Measurements from ENCODE around the gene GOSR2. TPM values are rescaled to one million over a fixed set of nuclear protein-coding genes. Genes with fewer than 3 reads are reported as not detected.
"Not testable (repeated sequence)": the region's sequence is repeated elsewhere in the genome, so short reads cannot be mapped to it uniquely, and the experiment has no call there.

The GOSR2 gene
- total RNA-seq, 3 donors from 2014 or later (not counting 1 experiment from before 2014, with no cell fraction given), result 55.7 to 66.7 (median 59.1) TPM

DNA sequence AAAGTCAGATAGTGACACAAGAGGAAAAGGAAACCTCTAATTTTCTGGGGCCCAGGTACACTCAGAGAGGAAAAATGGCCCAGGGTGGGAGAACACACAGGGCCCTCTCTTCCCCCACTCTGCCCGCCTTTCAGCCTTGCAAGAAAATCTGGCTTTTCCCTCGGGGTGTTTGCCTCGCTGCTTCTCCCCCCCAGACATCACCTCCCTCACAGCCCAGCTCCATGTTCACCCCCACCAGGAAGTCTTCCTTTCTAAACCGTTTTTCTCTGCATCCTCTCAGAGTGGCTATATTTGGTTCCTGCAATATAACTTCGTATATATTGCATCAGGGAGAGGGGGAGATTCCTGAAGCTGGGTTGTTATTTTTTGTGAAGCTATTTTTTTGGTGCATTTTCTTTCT lies 28.7 kb downstream of the GOSR2 start:
- 24% methylated on average over 3 of the region's 5 CpGs for WGBS (ENCODE audit: insufficient coverage)
- Mint-ChIP-seq H3K9me3 (no peaks in the 10 kb centered on the region), H3K27ac (no peak overlapping the region), H3K36me3 (no peaks in the 10 kb centered on the region), H3K4me1 (peaks cover 3 to 7% of the 10 kb centered on the region in 2 donors), H3K4me3 (no peak overlapping the region), H3K27me3 (ENCODE audit: low read depth in 2 of 2) (peaks cover 0 to 8% of the 10 kb centered on the region in 2 donors)
- H3K27ac ChIP-seq (ENCODE audit: low read length), result no peak overlapping the region
- TF ChIP-seq, protein P1, sequence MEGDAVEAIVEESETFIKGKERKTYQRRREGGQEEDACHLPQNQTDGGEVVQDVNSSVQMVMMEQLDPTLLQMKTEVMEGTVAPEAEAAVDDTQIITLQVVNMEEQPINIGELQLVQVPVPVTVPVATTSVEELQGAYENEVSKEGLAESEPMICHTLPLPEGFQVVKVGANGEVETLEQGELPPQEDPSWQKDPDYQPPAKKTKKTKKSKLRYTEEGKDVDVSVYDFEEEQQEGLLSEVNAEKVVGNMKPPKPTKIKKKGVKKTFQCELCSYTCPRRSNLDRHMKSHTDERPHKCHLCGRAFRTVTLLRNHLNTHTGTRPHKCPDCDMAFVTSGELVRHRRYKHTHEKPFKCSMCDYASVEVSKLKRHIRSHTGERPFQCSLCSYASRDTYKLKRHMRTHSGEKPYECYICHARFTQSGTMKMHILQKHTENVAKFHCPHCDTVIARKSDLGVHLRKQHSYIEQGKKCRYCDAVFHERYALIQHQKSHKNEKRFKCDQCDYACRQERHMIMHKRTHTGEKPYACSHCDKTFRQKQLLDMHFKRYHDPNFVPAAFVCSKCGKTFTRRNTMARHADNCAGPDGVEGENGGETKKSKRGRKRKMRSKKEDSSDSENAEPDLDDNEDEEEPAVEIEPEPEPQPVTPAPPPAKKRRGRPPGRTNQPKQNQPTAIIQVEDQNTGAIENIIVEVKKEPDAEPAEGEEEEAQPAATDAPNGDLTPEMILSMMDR (IDR thresholded peaks at IDR 0.05), result no peak
- no peaks in the 10 kb centered on the region for H3K9me3 ChIP-seq (ENCODE audit: control insufficient read depth, insufficient read depth, low read length)
- no peak overlapping the region for H3K4me3 ChIP-seq (ENCODE audit: low read length)
- no peaks in the 10 kb centered on the region for H3K27me3 ChIP-seq (ENCODE audit: control insufficient read depth, insufficient read depth, low read length)
- no peak for ATAC-seq
- no peak for DNase-seq
- intact Hi-C loops (cut with micrococcal nuclease), result no loop called here
- no peaks in the 10 kb centered on the region for H3K36me3 ChIP-seq (ENCODE audit: control insufficient read depth, insufficient read depth, low read length)
- H3K4me1 ChIP-seq (ENCODE audit: control insufficient read depth, insufficient read depth, low read length), result no peaks in the 10 kb centered on the region

DNA sequence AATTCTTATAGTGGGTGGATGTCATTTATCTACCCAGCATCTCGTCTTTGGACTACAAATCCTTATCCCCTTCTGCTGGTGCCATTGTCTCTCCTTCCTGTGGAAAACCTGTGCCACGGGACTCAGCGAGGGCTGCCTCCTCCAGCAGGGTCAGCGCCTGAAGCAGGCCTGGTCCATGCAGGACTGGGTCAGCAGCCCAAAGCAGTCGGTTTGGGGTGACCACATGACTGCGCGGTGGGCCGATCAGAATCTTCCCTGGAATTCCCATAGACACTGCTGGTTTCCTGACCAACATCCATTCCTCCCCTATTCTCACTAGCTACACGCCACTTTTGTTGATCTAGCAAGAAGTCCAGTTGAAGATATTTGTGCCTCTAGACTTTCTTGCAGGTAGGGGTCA lies 29.2 kb downstream of the GOSR2 start:
- Histone ChIP-seq H3K36me3 (ENCODE audit: control insufficient read depth, insufficient read depth, low read length) (no peaks in the 10 kb centered on the region), H3K27ac (ENCODE audit: low read length) (no peak overlapping the region), H3K9me3 (ENCODE audit: control insufficient read depth, insufficient read depth, low read length) (no peaks in the 10 kb centered on the region), H3K27me3 (ENCODE audit: control insufficient read depth, insufficient read depth, low read length) (no peaks in the 10 kb centered on the region), H3K4me1 (ENCODE audit: control insufficient read depth, insufficient read depth, low read length) (no peaks in the 10 kb centered on the region), H3K4me3 (ENCODE audit: low read length) (no peak overlapping the region)
- 83% methylated on average over 8 of the region's 9 CpGs for WGBS (ENCODE audit: insufficient coverage)
- TF ChIP-seq, protein P1 (IDR thresholded peaks at IDR 0.05), result no peak
- no peak overlapping the region for H3K27ac Mint-ChIP-seq
- H3K4me3 Mint-ChIP-seq, result no peak overlapping the region
- DNase-seq (no peak), ATAC-seq (no peak)
- H3K27me3 Mint-ChIP-seq (ENCODE audit: low read depth in 2 of 2), result peaks cover 0 to 8% of the 10 kb centered on the region in 2 donors
- peaks cover 0 to 7% of the 10 kb centered on the region in 2 donors for H3K4me1 Mint-ChIP-seq
- H3K36me3 Mint-ChIP-seq, result no peaks in the 10 kb centered on the region
- no peaks in the 10 kb centered on the region for H3K9me3 Mint-ChIP-seq
- intact Hi-C loops (cut with micrococcal nuclease), result no loop called here

DNA sequence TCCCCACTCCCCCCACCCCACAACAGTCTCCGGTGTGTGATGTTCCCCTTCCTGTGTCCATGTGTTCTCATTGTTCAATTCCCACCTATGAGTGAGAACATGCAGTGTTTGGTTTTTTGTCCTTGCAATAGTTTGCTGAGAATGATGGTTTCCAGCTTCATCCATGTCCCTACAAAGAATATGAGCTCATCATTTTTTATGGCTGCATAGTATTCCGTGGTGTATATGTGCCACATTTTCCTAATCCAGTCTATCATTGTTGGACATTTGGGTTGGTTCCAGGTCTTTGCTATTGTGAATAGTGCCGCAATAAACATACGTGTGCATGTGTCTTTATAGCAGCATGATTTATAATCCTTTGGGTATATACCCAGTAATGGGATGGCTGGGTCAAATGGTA lies 30.2 kb downstream of the GOSR2 start:
- H3K9me3 Mint-ChIP-seq; H3K27ac Mint-ChIP-seq; H3K9me3 ChIP-seq (ENCODE audit: control insufficient read depth, insufficient read depth, low read length); H3K36me3 Mint-ChIP-seq; H3K27me3 ChIP-seq (ENCODE audit: control insufficient read depth, insufficient read depth, low read length); H3K4me1 Mint-ChIP-seq; ATAC-seq; H3K36me3 ChIP-seq (ENCODE audit: control insufficient read depth, insufficient read depth, low read length); H3K4me3 ChIP-seq (ENCODE audit: low read length); H3K4me3 Mint-ChIP-seq; intact Hi-C loops (cut with micrococcal nuclease); H3K27ac ChIP-seq (ENCODE audit: low read length); H3K4me1 ChIP-seq (ENCODE audit: control insufficient read depth, insufficient read depth, low read length); H3K27me3 Mint-ChIP-seq (ENCODE audit: low read depth in 2 of 2); DNase-seq: not testable (repeated sequence)
- WGBS (ENCODE audit: insufficient coverage), result no CpG with 5 or more reads among the region's 4 CpGs

DNA sequence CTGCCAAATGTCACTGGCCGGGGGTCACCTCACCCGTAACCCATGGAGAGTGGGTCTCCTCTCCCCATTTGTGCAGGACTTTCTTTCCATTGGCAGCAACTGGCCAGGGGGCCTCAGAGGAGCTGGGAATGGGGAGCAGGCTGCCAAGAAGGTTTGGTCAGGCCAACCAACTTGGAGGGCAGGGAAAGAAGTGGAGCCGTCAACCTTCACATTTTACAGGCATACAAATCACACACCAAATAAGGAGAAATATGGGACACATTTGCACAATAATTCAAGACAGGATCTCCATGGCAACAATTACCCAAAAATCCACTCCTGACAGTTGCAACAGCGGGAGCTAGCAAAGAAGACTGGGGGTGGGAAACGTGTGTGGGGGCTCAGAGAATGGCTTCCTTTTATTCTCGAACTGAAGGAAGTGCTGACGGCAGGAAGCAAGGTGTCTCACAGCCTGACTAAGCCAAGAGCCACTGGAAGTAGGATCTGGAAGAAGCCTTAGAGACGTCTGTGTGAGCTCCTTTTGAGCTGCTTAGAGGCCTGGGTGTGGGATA lies 35.2 kb downstream of the GOSR2 start:
- Mint-ChIP-seq H3K9me3 (no peaks in the 10 kb centered on the region), H3K27ac (no peak overlapping the region), H3K27me3 (ENCODE audit: low read depth in 2 of 2) (no peaks in the 10 kb centered on the region), H3K4me1 (peaks cover 6 to 9% of the 10 kb centered on the region in 2 donors), H3K36me3 (peaks cover 10% of the 10 kb centered on the region), H3K4me3 (no peak overlapping the region)
- H3K27me3 ChIP-seq (ENCODE audit: control insufficient read depth, insufficient read depth, low read length), result no peaks in the 10 kb centered on the region
- no peaks in the 10 kb centered on the region for H3K36me3 ChIP-seq (ENCODE audit: control insufficient read depth, insufficient read depth, low read length)
- WGBS (ENCODE audit: insufficient coverage), result 51% methylated on average over 7 of the region's 8 CpGs
- DNase-seq, result no peak
- H3K4me3 ChIP-seq (ENCODE audit: low read length), result no peak overlapping the region
- TF ChIP-seq, protein P1 (IDR thresholded peaks at IDR 0.05), result no peak
- H3K9me3 ChIP-seq (ENCODE audit: control insufficient read depth, insufficient read depth, low read length), result no peaks in the 10 kb centered on the region
- H3K4me1 ChIP-seq (ENCODE audit: control insufficient read depth, insufficient read depth, low read length), result no peaks in the 10 kb centered on the region
- H3K27ac ChIP-seq (ENCODE audit: low read length), result no peak overlapping the region
- intact Hi-C loops (cut with micrococcal nuclease), result no loop called here
- ATAC-seq, result no peak

Data from natural killer cell (primary cell).